HepG2 (cell line): Measurements from ENCODE around the gene VSNL1. TPM values are rescaled to one million over a fixed set of nuclear protein-coding genes. Genes with fewer than 3 reads are reported as not detected.

Experiments
- ATAC-seq: fragments of 200-7000 bp; cut with Tn5 transposase; 3 replicates; pipeline ENCODE4 v1.9.1; 2020; ENCODE audit warnings: mild to moderate bottlenecking, moderate library complexity
- BruUV-seq: library from RNA; stranded (reverse); fragments of 400-500 nt; replicated peaks from 2 replicates; lab custom pipeline; 2021; lab: Mats Ljungman, UMichigan
- CTCF ChIA-PET: fragments of 300-600 bp; formaldehyde crosslinking; extraction: SDS; loops from one replicate; lab custom pipeline; 2021; ENCODE audit warnings: low total read pairs, inconsistent platforms, low intra/inter-chr PET ratio; lab: Yijun Ruan, JAX
- POLR2A ChIA-PET: fragments of 350-600 bp; sonication (Branson Sonifier 250); formaldehyde crosslinking; loops from one replicate; lab custom pipeline; 2020; ENCODE audit warnings: antibody characterized with exemption, inconsistent platforms; lab: Yijun Ruan, JAX
- DNase-seq: peaks from one replicate; pipeline ENCODE4 v3.0.0-alpha.2; 2015; ENCODE audit warnings: low spot score
- FAIRE-seq: peaks from 3 replicates; lab custom pipeline; 2011; peaks lifted over from hg19 to GRCh38; lab: Jason Lieb, UNC
- H2AFZ ChIP-seq: one replicate; pipeline ENCODE4 v1.6.1; 2011; ENCODE audit warnings: low read length, inconsistent platforms
- H3K27ac ChIP-seq: fragments of 300-600 bp; 3 replicates; pipeline ENCODE4 v1.8.0; 2011; ENCODE audit warnings: mixed run types, mild to moderate bottlenecking, mixed read lengths, low read length, inconsistent platforms; ENCODE audit not compliant: insufficient read depth; ENCODE audit errors: extremely low read length
- H3K27me3 ChIP-seq, 2 experiments: fragments of 200-600 bp in 1 of 2; 2 replicates in 1 of 2; 3 replicates in 1 of 2; pipeline versions ENCODE4 v1.6.0 to v1.8.0; 2011; ENCODE audit warnings: low read length in 2 of 2, mild to moderate bottlenecking in 2 of 2, moderate library complexity in 2 of 2, inconsistent platforms in 1 of 2; ENCODE audit not compliant: insufficient read depth in 2 of 2, control insufficient read depth in 1 of 2
- H3K36me3 ChIP-seq, 2 experiments: fragments of 200-600 bp in 1 of 2; replicated peaks in 1 of 2; 2 replicates in 1 of 2; 3 replicates in 1 of 2; pipeline versions ENCODE4 v1.5.1 to v1.8.0; 2011; ENCODE audit warnings: low read length in 2 of 2, inconsistent platforms in 1 of 2; ENCODE audit not compliant: insufficient read depth in 2 of 2, control insufficient read depth in 1 of 2
- H3K4me1 ChIP-seq: 2 replicates; pipeline ENCODE4 v1.5.1; 2012; ENCODE audit warnings: low read length, inconsistent platforms; ENCODE audit not compliant: insufficient read depth
- H3K4me2 ChIP-seq: 2 replicates; pipeline ENCODE4 v1.6.0; 2011; ENCODE audit warnings: low read depth, low read length, inconsistent platforms
- H3K4me3 ChIP-seq, 3 experiments: fragments of 200-600 bp in 1 of 3; sonication (generic), shearing (Covaris generic) in 1 of 3; replicated peaks in 1 of 3; 2 replicates each; pipeline ENCODE4 v1.5.1; 2011 to 2016; ENCODE audit warnings: low read length in 3 of 3, inconsistent platforms in 2 of 3, low read depth in 2 of 3, mild to moderate bottlenecking in 2 of 3, control low read depth in 1 of 3, mixed read lengths in 1 of 3; ENCODE audit not compliant: insufficient read depth in 1 of 3
- H3K79me2 ChIP-seq: one replicate; pipeline ENCODE4 v1.6.1; 2011; ENCODE audit warnings: low read length, inconsistent platforms; ENCODE audit not compliant: insufficient read depth
- H3K9ac ChIP-seq: 2 replicates; pipeline ENCODE4 v1.6.0; 2011; ENCODE audit warnings: mild to moderate bottlenecking, low read depth, low read length, inconsistent platforms; ENCODE audit not compliant: insufficient read depth
- H3K9me3 ChIP-seq: 2 replicates; pipeline ENCODE4 v1.5.1; 2012; ENCODE audit warnings: mild to moderate bottlenecking, low read length
- H4K20me1 ChIP-seq: 2 replicates; pipeline ENCODE4 v1.6.0; 2011; ENCODE audit warnings: inconsistent platforms, mild to moderate bottlenecking, low read length, moderate library complexity; ENCODE audit not compliant: insufficient read depth
- HNRNPK ChIP-seq: fragments of 200-400 bp; formaldehyde crosslinking; IDR thresholded peaks from 2 replicates; pipeline ENCODE4 v1.6.1; 2018; ENCODE audit warnings: low read length, low read depth, moderate library complexity, mild to moderate bottlenecking; ENCODE audit not compliant: poor library complexity, severe bottlenecking
- NCOA2 ChIP-seq: sonication (generic); formaldehyde crosslinking; IDR thresholded peaks from 2 replicates; pipeline ENCODE4 v1.8.0; 2022; ENCODE audit warnings: inconsistent platforms
- RARA ChIP-seq: IDR thresholded peaks from 2 replicates; pipeline ENCODE4 v1.6.1; 2016; ENCODE audit warnings: missing genetic modification reagents, missing compliant biosample characterization
- SIN3B ChIP-seq: fragments of 150-350 bp; IDR thresholded peaks from 2 replicates; pipeline ENCODE4 v1.6.1; 2014; ENCODE audit warnings: low read length
- SMYD3 ChIP-seq: sonication (generic); formaldehyde crosslinking; IDR thresholded peaks from 2 replicates; pipeline ENCODE4 v1.8.1; 2023; ENCODE audit warnings: mild to moderate bottlenecking, missing genetic modification reagents
- TEAD3 ChIP-seq: optimal IDR thresholded peaks from 2 replicates; pipeline ENCODE3; 2016; ENCODE audit warnings: borderline replicate concordance
- ZFP1 ChIP-seq: IDR thresholded peaks from 2 replicates; pipeline ENCODE4 v1.6.1; 2016
- ZFP82 ChIP-seq: sonication (generic); formaldehyde crosslinking; IDR thresholded peaks from 2 replicates; pipeline ENCODE4 v1.5.1; 2020; ENCODE audit warnings: mild to moderate bottlenecking, missing genetic modification reagents, borderline replicate concordance
- ZNF788 ChIP-seq: sonication (generic); formaldehyde crosslinking; IDR thresholded peaks from 2 replicates; pipeline ENCODE4 v1.5.0; 2020; ENCODE audit warnings: mild to moderate bottlenecking, missing genetic modification reagents, borderline replicate concordance
- in situ Hi-C: cut with HindIII; loops from 2 replicates; pipeline ENCODE4 v1.10.0; 2017; ENCODE audit warnings: low pct_unique_long_range_greater_than_20kb; ENCODE audit not compliant: extremely low pct_ligation_motif_present
- intact Hi-C: fragments of 100-400 bp; cut with micrococcal nuclease; formaldehyde crosslinking; loops from one replicate; pipeline ENCODE4 v1.10.0; 2022; ENCODE audit not compliant: unreplicated experiment
- polyA plus RNA-seq, 8 experiments: library from polyadenylated mRNA; depleted of rRNA in 3 of 8; stranded (reverse) in 7 of 8; unstranded in 1 of 8; fragments of >200 nt; fragmentation: Illumina TruSeq in 4 of 8; extraction: Trizol in 4 of 8; gene quantifications; 2 replicates each; pipeline versions ENCODE4 v1.2.1 to v1.2.3, GENCODE V29; 2011 to 2016; ENCODE audit warnings: low read depth in 4 of 8, missing spikeins in 1 of 8, mixed read lengths in 1 of 8; ENCODE audit not compliant: insufficient read depth in 1 of 8
- total RNA-seq, 5 experiments: library from RNA; depleted of rRNA; stranded (reverse); fragments of >200 nt; fragmentation: Illumina TruSeq; extraction: Trizol; gene quantifications; 2 replicates each; pipeline ENCODE4 v1.2.3, GENCODE V29; 2016; ENCODE audit warnings: low read depth in 1 of 5
- TF ChIP-seq, protein P1 (sequence below): sonication (generic); formaldehyde crosslinking; IDR thresholded peaks from 2 replicates; pipeline ENCODE4 v1.8.0; 2022; ENCODE audit warnings: missing genetic modification reagents, mild to moderate bottlenecking, moderate library complexity, borderline replicate concordance
- TF ChIP-seq, protein P2 (sequence below): sonication (generic); formaldehyde crosslinking; IDR thresholded peaks from 2 replicates; pipeline ENCODE4 v1.5.1; 2020; ENCODE audit warnings: missing genetic modification reagents, mild to moderate bottlenecking, borderline replicate concordance
- TF ChIP-seq, protein P3 (sequence below): sonication (generic); formaldehyde crosslinking; conservative IDR thresholded peaks from 2 replicates; pipeline ENCODE4 v1.4.0; 2020; ENCODE audit warnings: missing genetic modification reagents
- TF ChIP-seq, protein P4 (sequence below): IDR thresholded peaks from 2 replicates; pipeline ENCODE4 v1.6.1; 2016; ENCODE audit warnings: mild to moderate bottlenecking
- TF ChIP-seq, protein P5 (sequence below): sonication (generic); formaldehyde crosslinking; conservative IDR thresholded peaks from 2 replicates; pipeline ENCODE4 v1.8.1; 2023; ENCODE audit warnings: missing genetic modification reagents

Gene VSNL1
- total and polyA plus RNA-seq, 2 of the 13 experiments (the other 11 are each of a cell fraction or from before 2014, with no cell fraction given), result 63.2 to 95.9 TPM

DNA sequence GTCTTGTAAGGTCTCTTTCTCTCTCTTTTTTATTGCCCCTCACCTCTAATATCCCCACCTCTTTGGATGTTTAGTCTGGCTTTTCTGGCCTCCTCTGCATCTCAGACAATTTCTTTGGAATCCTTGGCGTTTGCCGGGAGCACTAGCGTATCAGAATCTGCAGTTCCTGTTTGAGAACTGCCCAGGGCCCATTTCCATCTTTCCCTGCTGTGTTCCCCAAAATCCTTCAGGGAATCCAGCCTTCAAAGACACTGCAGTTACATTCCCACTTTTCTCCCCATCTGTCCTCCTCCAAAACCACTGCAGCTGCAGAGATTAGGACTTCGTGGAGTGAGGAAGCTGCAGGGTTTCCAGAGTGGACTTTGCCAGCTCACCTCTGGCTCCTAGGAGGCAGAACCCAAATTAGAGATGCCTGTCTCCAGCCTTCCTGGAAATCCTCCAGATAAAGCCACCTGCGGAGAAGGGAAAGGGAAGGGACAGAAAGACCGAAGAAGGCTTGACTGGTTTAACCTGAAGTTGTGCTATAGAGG, 2.7 kb downstream of the VSNL1 start (continued):
- TF ChIP-seq, protein P1, sequence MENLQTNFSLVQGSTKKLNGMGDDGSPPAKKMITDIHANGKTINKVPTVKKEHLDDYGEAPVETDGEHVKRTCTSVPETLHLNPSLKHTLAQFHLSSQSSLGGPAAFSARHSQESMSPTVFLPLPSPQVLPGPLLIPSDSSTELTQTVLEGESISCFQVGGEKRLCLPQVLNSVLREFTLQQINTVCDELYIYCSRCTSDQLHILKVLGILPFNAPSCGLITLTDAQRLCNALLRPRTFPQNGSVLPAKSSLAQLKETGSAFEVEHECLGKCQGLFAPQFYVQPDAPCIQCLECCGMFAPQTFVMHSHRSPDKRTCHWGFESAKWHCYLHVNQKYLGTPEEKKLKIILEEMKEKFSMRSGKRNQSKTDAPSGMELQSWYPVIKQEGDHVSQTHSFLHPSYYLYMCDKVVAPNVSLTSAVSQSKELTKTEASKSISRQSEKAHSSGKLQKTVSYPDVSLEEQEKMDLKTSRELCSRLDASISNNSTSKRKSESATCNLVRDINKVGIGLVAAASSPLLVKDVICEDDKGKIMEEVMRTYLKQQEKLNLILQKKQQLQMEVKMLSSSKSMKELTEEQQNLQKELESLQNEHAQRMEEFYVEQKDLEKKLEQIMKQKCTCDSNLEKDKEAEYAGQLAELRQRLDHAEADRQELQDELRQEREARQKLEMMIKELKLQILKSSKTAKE (CRISPR knock-in tag), result no peak
- TF ChIP-seq, protein P2, sequence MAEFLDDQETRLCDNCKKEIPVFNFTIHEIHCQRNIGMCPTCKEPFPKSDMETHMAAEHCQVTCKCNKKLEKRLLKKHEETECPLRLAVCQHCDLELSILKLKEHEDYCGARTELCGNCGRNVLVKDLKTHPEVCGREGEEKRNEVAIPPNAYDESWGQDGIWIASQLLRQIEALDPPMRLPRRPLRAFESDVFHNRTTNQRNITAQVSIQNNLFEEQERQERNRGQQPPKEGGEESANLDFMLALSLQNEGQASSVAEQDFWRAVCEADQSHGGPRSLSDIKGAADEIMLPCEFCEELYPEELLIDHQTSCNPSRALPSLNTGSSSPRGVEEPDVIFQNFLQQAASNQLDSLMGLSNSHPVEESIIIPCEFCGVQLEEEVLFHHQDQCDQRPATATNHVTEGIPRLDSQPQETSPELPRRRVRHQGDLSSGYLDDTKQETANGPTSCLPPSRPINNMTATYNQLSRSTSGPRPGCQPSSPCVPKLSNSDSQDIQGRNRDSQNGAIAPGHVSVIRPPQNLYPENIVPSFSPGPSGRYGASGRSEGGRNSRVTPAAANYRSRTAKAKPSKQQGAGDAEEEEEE (CRISPR knock-in tag), result no peak
- TF ChIP-seq RARA (CRISPR knock-in tag), result no peak
- TF ChIP-seq, protein P3, sequence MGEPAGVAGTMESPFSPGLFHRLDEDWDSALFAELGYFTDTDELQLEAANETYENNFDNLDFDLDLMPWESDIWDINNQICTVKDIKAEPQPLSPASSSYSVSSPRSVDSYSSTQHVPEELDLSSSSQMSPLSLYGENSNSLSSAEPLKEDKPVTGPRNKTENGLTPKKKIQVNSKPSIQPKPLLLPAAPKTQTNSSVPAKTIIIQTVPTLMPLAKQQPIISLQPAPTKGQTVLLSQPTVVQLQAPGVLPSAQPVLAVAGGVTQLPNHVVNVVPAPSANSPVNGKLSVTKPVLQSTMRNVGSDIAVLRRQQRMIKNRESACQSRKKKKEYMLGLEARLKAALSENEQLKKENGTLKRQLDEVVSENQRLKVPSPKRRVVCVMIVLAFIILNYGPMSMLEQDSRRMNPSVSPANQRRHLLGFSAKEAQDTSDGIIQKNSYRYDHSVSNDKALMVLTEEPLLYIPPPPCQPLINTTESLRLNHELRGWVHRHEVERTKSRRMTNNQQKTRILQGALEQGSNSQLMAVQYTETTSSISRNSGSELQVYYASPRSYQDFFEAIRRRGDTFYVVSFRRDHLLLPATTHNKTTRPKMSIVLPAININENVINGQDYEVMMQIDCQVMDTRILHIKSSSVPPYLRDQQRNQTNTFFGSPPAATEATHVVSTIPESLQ, result 0 out of 2 replicates have a peak, but pooled peaks have one; percentile 64

DNA sequence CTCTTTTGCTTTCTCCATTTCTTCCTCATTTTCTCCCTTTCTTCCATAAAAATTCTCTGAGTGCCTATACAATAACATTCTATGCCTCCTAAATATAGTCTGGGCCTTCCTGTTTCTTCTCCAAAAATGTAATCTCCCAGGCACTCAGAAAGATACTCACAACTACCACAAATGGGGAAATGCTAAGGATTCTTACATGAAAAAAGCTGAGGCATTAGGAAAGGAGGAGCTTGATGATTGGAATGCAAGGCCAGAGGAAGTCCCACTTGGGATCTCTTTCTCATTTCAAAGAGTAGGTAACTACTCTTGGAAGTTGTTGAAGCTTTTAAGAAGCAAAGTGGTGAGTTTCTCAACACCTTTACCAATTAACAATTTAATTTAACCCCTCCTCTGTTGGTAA, 3.4 kb downstream of the VSNL1 start:
- no peak for DNase-seq
- BruUV-seq, result no TSS peak
- peak overlapping the region; percentile 78 to 97 (median 83) for H3K4me3 ChIP-seq
- peaks cover 62% of the 10 kb centered on the region for H3K4me1 ChIP-seq
- H2AFZ ChIP-seq, result no peak overlapping the region
- ChIA-PET POLR2A (interaction anchor here (0.9 to 2.3 kb wide), 7 partner anchors 11 to 64 kb away, joined by 3 to 15 read pairs (median 6); no protein-coding TSS in a partner anchor), CTCF (no interaction called here)
- intact Hi-C loops, result loop anchor here (1.0 to 5.0 kb wide), 2 partner anchors 102 to 208 kb away; partner anchors contain the start of genes GEN1 and SMC6
- no peaks in the 10 kb centered on the region for H3K9me3 ChIP-seq
- peaks cover 0 to 3% of the 10 kb centered on the region in 2 experiments; a peak in 1 of 5 replicates for H3K27me3 ChIP-seq
- in situ Hi-C loops, result loop anchor here (5.0 to 10.0 kb wide), 3 partner anchors 51 to 211 kb away; partner anchors contain the start of genes GEN1 and SMC6
- peak overlapping the region; percentile 94 for H3K27ac ChIP-seq
- no peaks in the 10 kb centered on the region for H4K20me1 ChIP-seq
- no peak for ATAC-seq
- FAIRE-seq, result no peak
- peaks cover 91% of the 10 kb centered on the region for H3K79me2 ChIP-seq
- H3K9ac ChIP-seq, result peak overlapping the region; percentile 77
- H3K4me2 ChIP-seq, result peak overlapping the region; percentile 97
- no peaks in the 10 kb centered on the region for H3K36me3 ChIP-seq
- TF ChIP-seq, protein P4, sequence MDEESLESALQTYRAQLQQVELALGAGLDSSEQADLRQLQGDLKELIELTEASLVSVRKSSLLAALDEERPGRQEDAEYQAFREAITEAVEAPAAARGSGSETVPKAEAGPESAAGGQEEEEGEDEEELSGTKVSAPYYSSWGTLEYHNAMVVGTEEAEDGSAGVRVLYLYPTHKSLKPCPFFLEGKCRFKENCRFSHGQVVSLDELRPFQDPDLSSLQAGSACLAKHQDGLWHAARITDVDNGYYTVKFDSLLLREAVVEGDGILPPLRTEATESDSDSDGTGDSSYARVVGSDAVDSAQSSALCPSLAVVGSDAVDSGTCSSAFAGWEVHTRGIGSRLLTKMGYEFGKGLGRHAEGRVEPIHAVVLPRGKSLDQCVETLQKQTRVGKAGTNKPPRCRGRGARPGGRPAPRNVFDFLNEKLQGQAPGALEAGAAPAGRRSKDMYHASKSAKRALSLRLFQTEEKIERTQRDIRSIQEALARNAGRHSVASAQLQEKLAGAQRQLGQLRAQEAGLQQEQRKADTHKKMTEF, result peak; percentile 26; the same call in 1 of the 2 replicates
- no peak for TF ChIP-seq ZFP82 (CRISPR knock-in tag)
- TF ChIP-seq NCOA2 (CRISPR knock-in tag), result peak; percentile 30; the same call in 1 of the 2 replicates
- no peak for TF ChIP-seq SIN3B
- TF ChIP-seq, protein P5, sequence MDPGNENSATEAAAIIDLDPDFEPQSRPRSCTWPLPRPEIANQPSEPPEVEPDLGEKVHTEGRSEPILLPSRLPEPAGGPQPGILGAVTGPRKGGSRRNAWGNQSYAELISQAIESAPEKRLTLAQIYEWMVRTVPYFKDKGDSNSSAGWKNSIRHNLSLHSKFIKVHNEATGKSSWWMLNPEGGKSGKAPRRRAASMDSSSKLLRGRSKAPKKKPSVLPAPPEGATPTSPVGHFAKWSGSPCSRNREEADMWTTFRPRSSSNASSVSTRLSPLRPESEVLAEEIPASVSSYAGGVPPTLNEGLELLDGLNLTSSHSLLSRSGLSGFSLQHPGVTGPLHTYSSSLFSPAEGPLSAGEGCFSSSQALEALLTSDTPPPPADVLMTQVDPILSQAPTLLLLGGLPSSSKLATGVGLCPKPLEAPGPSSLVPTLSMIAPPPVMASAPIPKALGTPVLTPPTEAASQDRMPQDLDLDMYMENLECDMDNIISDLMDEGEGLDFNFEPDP, result no peak
- no peak for TF ChIP-seq ZFP1 (CRISPR knock-in tag)
- TF ChIP-seq ZNF788 (CRISPR knock-in tag), result no peak
- TF ChIP-seq TEAD3 (CRISPR knock-in tag), result peak; percentile 43
- no peak for TF ChIP-seq HNRNPK
- no peak for TF ChIP-seq SMYD3 (CRISPR knock-in tag)
